ENCODE results near the gene ACMSD. TPM values are rescaled to one million over a fixed set of nuclear protein-coding genes. Genes with fewer than 3 reads are reported as not detected.

The ACMSD gene
- total and polyA plus RNA-seq, 10 of the 15 experiments (the other 5 are each of a cell fraction or from before 2014, with no cell fraction given) = 0.08 TPM; not detected in 9

DNA sequence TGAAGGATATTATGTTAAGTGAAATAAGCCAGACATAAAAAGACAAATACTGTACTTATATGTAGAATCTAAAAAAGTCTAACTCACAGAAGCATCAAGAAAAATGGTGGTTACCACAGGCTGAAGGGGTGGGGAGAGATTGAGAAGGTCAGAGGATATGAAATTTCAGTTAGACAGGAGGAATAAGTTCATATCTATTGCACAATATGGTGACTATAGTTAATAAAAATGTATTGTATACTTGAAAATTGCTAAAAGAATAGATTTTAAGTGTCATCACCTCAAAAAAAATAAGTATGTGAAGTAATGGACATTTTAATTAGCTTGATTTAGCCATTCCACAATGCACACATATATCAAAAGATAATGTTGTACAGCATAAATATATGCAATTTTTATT lies 19.8 kb downstream of the ACMSD start (continued):
- TF ChIP-seq, protein P1, sequence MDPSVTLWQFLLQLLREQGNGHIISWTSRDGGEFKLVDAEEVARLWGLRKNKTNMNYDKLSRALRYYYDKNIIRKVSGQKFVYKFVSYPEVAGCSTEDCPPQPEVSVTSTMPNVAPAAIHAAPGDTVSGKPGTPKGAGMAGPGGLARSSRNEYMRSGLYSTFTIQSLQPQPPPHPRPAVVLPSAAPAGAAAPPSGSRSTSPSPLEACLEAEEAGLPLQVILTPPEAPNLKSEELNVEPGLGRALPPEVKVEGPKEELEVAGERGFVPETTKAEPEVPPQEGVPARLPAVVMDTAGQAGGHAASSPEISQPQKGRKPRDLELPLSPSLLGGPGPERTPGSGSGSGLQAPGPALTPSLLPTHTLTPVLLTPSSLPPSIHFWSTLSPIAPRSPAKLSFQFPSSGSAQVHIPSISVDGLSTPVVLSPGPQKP (IDR thresholded peaks at IDR 0.05; ENCODE audit: low read depth, low read length) = no peak
- TF ChIP-seq MEF2B (IDR thresholded peaks at IDR 0.05; ENCODE audit: partially characterized antibody, poor library complexity, severe bottlenecking) = no peak
- no peak for TF ChIP-seq NFIC (IDR thresholded peaks at IDR 0.05; ENCODE audit: low read depth, low read length)
- TF ChIP-seq SIN3A (IDR thresholded peaks at IDR 0.05; ENCODE audit: low read depth, low read length) = no peak
- TF ChIP-seq MEF2A (IDR thresholded peaks at IDR 0.05; ENCODE audit: insufficient read depth, low read depth, low read length) = no peak

DNA sequence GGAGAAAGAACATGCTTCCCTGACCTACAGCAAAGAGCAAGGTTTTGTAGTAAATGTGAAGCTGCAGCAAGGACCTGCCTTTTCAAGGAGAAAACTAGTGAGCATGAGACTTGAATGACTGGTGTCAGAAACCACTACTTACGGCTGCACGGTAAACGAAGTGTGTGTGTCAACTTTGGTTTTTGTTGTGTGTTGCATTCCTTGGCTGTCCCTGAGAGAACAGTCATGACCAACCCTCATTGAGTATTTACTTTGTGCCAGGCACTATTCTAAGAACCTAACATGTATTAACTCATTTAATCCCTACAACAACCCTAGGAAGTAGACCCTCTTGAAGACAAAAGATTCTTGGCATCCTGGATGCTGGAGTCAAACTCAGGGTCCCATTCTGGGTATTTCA lies 22.8 kb downstream of the ACMSD start:
- DNase-seq (ENCODE audit: low read depth, low spot score) (no peak), FAIRE-seq (no peak), ATAC-seq (no peak)
- CTCF ChIA-PET = interaction anchor here (0.6 kb wide), 1 partner anchor 40 kb away, joined by 3 read pairs; no protein-coding TSS in a partner anchor
- H3K79me2 ChIP-seq (ENCODE audit: control insufficient read depth, insufficient read depth, low read length) = no peaks in the 10 kb centered on the region
- TF ChIP-seq, protein P2, sequence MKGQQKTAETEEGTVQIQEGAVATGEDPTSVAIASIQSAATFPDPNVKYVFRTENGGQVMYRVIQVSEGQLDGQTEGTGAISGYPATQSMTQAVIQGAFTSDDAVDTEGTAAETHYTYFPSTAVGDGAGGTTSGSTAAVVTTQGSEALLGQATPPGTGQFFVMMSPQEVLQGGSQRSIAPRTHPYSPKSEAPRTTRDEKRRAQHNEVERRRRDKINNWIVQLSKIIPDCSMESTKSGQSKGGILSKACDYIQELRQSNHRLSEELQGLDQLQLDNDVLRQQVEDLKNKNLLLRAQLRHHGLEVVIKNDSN (IDR thresholded peaks at IDR 0.05; ENCODE audit: borderline replicate concordance, extremely low read length, insufficient read depth, low read depth, low read length) = no peak
- TF ChIP-seq HCFC1 (IDR thresholded peaks at IDR 0.05; ENCODE audit: low read length) (no peak), TCF7 (IDR thresholded peaks at IDR 0.05; ENCODE audit: borderline replicate concordance) (no peak), MTA2 (IDR thresholded peaks at IDR 0.05; ENCODE audit: low read depth) (no peak), BRCA1 (IDR thresholded peaks at IDR 0.05; ENCODE audit: low read depth, low read length) (no peak), TAF1 (IDR thresholded peaks at IDR 0.05; ENCODE audit: borderline replicate concordance, low read depth, low read length) (no peak), RBBP5 (conservative IDR thresholded peaks at IDR 0.05) (no peak), HDGF (IDR thresholded peaks at IDR 0.05) (no peak), POLR2AphosphoS5 (IDR thresholded peaks at IDR 0.05; ENCODE audit: low read length) (no peak)
- TF ChIP-seq, protein P3, sequence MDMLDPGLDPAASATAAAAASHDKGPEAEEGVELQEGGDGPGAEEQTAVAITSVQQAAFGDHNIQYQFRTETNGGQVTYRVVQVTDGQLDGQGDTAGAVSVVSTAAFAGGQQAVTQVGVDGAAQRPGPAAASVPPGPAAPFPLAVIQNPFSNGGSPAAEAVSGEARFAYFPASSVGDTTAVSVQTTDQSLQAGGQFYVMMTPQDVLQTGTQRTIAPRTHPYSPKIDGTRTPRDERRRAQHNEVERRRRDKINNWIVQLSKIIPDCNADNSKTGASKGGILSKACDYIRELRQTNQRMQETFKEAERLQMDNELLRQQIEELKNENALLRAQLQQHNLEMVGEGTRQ (IDR thresholded peaks at IDR 0.05; ENCODE audit: borderline replicate concordance, low read depth, low read length) = no peak
- POLR2A ChIA-PET = interaction anchor here (0.6 kb wide), 1 partner anchor 111 kb away, joined by 4 read pairs; no protein-coding TSS in a partner anchor
- H3K36me3 ChIP-seq (ENCODE audit: control insufficient read depth in 2 of 2, insufficient read depth in 2 of 2, low read length in 1 of 2) = no peaks in the 10 kb centered on the region
- in situ Hi-C loops (cut with MboI) (no loop called here), intact Hi-C loops (cut with micrococcal nuclease; ENCODE audit: unreplicated experiment) (no loop called here)
- SMC1A ChIA-PET (ENCODE audit: uncharacterized antibody, unreplicated experiment) = no interaction called here
- no peak overlapping the region for H3K27ac ChIP-seq (ENCODE audit: control insufficient read depth, insufficient read depth)
- WGBS (ENCODE audit: insufficient coverage, insufficient replicate concordance, low lambda C conversion rate, missing lambda C conversion rate) = 100% methylated on average over 3 of the region's 3 CpGs
- H3K27me3 ChIP-seq (replicated peaks in 1 of 2; ENCODE audit: control insufficient read depth in 2 of 2, insufficient read depth in 2 of 2, low read length in 1 of 2) = no peaks in the 10 kb centered on the region
- H3K9me3 ChIP-seq (replicated peaks; ENCODE audit: control insufficient read depth, insufficient read depth, low read length) = no peaks in the 10 kb centered on the region
- no peak overlapping the region for H3K9ac ChIP-seq (ENCODE audit: control insufficient read depth, insufficient read depth, low read length)
- H3K4me2 ChIP-seq (ENCODE audit: control insufficient read depth, insufficient read depth) = no peak overlapping the region
- no peaks in the 10 kb centered on the region for H3K4me1 ChIP-seq (ENCODE audit: control insufficient read depth, insufficient read depth, low read length)
- H2AFZ ChIP-seq (ENCODE audit: control insufficient read depth, low read depth, low read length) = no peak overlapping the region
- BruUV-seq (replicated peaks) = no TSS peak
- H4K20me1 ChIP-seq (ENCODE audit: control insufficient read depth, insufficient read depth) = no peaks in the 10 kb centered on the region
- H3K4me3 ChIP-seq = no peak overlapping the region
- RAD21 ChIA-PET (ENCODE audit: unreplicated experiment) = no interaction called here

Measured in GM12878 (cell line).